Measurements from ENCODE around the gene DCDC1. TPM values are rescaled to one million over a fixed set of nuclear protein-coding genes. Genes with fewer than 3 reads are reported as not detected.

Gene DCDC1
- total RNA-seq, 1 donor from 2014 or later: not detected

DNA sequence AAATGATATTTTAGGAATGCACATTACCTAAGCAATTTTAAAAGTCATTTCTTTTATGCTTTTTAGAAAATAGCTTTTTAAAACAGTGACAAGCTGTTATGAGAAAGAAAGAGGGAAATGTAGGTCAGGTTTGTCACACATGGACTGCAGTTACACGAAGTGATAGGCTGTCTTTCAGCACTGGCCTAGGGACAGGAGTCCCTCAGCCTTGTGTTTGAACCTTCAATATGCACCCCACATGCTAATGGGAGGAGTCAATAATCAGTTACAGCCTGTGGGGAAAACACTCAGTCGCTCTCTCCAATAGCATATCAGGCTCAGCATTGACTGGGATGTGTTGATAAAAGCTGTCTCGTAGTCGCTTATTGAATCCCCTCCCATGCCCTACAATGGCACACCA is 45.9 kb upstream of the DCDC1 start:
- TF ChIP-seq, protein P1, sequence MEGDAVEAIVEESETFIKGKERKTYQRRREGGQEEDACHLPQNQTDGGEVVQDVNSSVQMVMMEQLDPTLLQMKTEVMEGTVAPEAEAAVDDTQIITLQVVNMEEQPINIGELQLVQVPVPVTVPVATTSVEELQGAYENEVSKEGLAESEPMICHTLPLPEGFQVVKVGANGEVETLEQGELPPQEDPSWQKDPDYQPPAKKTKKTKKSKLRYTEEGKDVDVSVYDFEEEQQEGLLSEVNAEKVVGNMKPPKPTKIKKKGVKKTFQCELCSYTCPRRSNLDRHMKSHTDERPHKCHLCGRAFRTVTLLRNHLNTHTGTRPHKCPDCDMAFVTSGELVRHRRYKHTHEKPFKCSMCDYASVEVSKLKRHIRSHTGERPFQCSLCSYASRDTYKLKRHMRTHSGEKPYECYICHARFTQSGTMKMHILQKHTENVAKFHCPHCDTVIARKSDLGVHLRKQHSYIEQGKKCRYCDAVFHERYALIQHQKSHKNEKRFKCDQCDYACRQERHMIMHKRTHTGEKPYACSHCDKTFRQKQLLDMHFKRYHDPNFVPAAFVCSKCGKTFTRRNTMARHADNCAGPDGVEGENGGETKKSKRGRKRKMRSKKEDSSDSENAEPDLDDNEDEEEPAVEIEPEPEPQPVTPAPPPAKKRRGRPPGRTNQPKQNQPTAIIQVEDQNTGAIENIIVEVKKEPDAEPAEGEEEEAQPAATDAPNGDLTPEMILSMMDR (IDR thresholded peaks at IDR 0.05): no peak
- TF ChIP-seq POLR2A (IDR thresholded peaks at IDR 0.05): no peak
- no peak for TF ChIP-seq POLR2AphosphoS5 (IDR thresholded peaks at IDR 0.05; ENCODE audit: insufficient read depth in 1 of 2, low read depth in 1 of 2)
- Histone ChIP-seq H3K36me3 (no peaks in the 10 kb centered on the region), H3K9me3 (no peaks in the 10 kb centered on the region), H3K27ac (no peak overlapping the region), H3K27me3 (no peaks in the 10 kb centered on the region), H3K4me1 (no peaks in the 10 kb centered on the region), H3K4me3 (no peak overlapping the region)
- no peak for DNase-seq (ENCODE audit: extremely low spot score in 2 of 2)
- intact Hi-C loops (cut with DNase I): no loop called here

DNA sequence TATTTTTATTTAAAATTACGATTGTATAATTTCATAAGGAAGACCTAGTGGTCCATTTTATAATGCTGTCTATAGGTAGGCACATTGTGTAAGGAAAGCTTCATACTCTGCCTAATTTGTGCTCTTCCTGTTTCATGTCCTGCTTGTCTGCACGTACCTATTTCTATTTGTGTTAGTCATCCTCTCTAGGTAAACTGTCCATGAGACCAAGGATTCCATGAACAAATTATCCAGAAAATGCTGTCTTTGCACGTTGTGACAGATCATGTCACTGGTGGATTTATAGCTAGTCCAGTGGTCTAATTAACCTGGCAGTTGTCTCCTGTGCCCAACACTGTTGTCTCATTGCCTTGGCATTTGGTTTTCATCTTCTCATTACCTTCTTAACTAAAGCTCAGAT is 44.8 kb upstream of the DCDC1 start:
- Histone ChIP-seq H3K27ac (no peak overlapping the region), H3K4me3 (no peak overlapping the region), H3K27me3 (no peaks in the 10 kb centered on the region), H3K36me3 (no peaks in the 10 kb centered on the region), H3K4me1 (no peaks in the 10 kb centered on the region), H3K9me3 (no peaks in the 10 kb centered on the region)
- no peak for DNase-seq (ENCODE audit: extremely low spot score in 2 of 2)
- TF ChIP-seq POLR2AphosphoS5 (IDR thresholded peaks at IDR 0.05; ENCODE audit: insufficient read depth in 1 of 2, low read depth in 1 of 2) (no peak), POLR2A (IDR thresholded peaks at IDR 0.05) (no peak)
- TF ChIP-seq, protein P1 (IDR thresholded peaks at IDR 0.05): no peak
- intact Hi-C loops (cut with DNase I): no loop called here

DNA sequence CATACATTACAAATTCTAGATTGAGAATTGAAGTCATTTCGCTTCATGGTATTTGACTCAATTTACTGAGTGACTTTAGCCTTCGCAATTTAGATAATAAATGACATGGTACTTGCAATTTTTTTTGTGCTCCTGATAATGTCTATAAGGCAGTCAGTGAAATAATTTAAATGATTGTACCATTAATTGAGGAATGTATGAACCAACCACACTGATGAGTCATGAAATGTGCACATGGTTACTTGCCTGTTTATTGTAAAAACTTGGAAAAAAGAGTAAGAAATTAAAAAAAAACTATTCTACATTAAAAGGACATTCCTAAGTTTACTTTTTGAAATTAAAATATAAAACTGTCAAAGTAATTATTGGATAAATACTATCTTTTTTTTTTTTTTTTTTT is 43.4 kb upstream of the DCDC1 start:
- Histone ChIP-seq H3K27me3 (no peaks in the 10 kb centered on the region), H3K4me3 (no peak overlapping the region), H3K4me1 (no peaks in the 10 kb centered on the region), H3K36me3 (no peaks in the 10 kb centered on the region), H3K9me3 (no peaks in the 10 kb centered on the region), H3K27ac (no peak overlapping the region)
- intact Hi-C loops (cut with DNase I): no loop called here
- DNase-seq (ENCODE audit: extremely low spot score in 2 of 2): no peak
- TF ChIP-seq POLR2A (IDR thresholded peaks at IDR 0.05) (no peak), POLR2AphosphoS5 (IDR thresholded peaks at IDR 0.05; ENCODE audit: insufficient read depth in 1 of 2, low read depth in 1 of 2) (no peak)
- TF ChIP-seq, protein P1 (IDR thresholded peaks at IDR 0.05): no peak

DNA sequence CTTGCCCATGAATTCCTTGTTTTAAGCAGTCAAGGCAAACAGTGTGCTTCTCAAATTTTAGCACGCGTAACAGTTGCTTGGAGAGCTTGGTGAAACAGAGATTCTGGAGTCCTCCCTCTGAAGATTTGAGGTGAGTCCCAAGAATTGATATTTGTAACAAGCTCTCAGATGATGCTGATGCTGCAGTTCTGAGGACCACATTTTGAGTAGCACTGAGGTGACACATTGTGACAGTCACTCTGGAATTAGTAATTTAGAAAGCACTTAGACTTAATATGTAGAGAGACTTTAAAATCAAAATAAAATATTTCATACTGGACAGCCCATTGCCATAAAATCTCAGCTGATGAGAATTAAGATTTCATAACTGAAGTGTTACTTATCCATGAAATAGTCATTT is 38.7 kb upstream of the DCDC1 start:
- intact Hi-C loops (cut with DNase I): no loop called here
- H3K36me3 ChIP-seq: no peaks in the 10 kb centered on the region
- no peaks in the 10 kb centered on the region for H3K27me3 ChIP-seq

GRCh38 chr11:31404614-31405013 is 35.1 kb upstream of the DCDC1 start:
- H3K27ac ChIP-seq: no peak overlapping the region
- no peaks in the 10 kb centered on the region for H3K27me3 ChIP-seq
- no peak for DNase-seq (ENCODE audit: extremely low spot score in 2 of 2)
- TF ChIP-seq POLR2A (IDR thresholded peaks at IDR 0.05): no peak
- TF ChIP-seq, protein P1 (IDR thresholded peaks at IDR 0.05): no peak
- TF ChIP-seq POLR2AphosphoS5 (IDR thresholded peaks at IDR 0.05; ENCODE audit: insufficient read depth in 1 of 2, low read depth in 1 of 2): no peak
- no peaks in the 10 kb centered on the region for H3K36me3 ChIP-seq
- H3K4me3 ChIP-seq: no peak overlapping the region
- H3K9me3 ChIP-seq: no peaks in the 10 kb centered on the region
- intact Hi-C loops (cut with DNase I): no loop called here
- H3K4me1 ChIP-seq: no peaks in the 10 kb centered on the region

More for the DNA sequence above, 38.7 kb upstream of the DCDC1 start:
- H3K9me3 ChIP-seq: no peaks in the 10 kb centered on the region
- H3K27ac ChIP-seq: no peak overlapping the region
- H3K4me3 ChIP-seq: no peak overlapping the region
- TF ChIP-seq POLR2AphosphoS5 (IDR thresholded peaks at IDR 0.05; ENCODE audit: insufficient read depth in 1 of 2, low read depth in 1 of 2) (no peak), POLR2A (IDR thresholded peaks at IDR 0.05) (no peak)
- TF ChIP-seq, protein P1 (IDR thresholded peaks at IDR 0.05): no peak
- DNase-seq (ENCODE audit: extremely low spot score in 2 of 2): no peak
- H3K4me1 ChIP-seq: no peaks in the 10 kb centered on the region
